ENCODE measurements around the gene SSBP1. TPM values are rescaled to one million over a fixed set of nuclear protein-coding genes. Genes with fewer than 3 reads are reported as not detected.

SSBP1 gene
- total RNA-seq, 6 experiments from 2014 or later = 38.6 to 115 (median 48.8) TPM

DNA sequence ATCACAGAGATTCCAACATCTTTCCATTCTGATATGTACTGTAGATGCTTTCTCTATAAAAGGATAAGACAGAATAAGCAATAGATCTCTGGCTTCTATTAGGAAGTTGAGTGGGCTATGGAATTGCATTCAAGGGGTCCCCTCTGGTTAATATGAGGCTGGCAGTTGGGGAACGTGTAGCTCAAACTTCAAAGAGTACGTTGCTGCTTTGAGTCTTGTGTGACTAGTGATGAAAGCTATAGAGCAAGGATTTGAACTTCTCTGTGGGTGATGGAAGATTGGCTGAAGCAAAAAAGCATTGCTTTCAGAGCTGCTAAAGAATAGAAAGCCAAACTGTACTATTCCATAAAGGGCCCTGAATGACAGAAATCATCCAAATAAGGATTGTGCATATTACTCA, 23.6 kb upstream of the SSBP1 start:
- WGBS (ENCODE audit: insufficient coverage, low coverage, low lambda C conversion rate, missing lambda C conversion rate) = 95% methylated on average over 2 of the region's 2 CpGs
- intact Hi-C loops (cut with DNase I) = no loop called here
- no peaks in the 10 kb centered on the region for H3K27me3 ChIP-seq
- H3K9me3 ChIP-seq = no peaks in the 10 kb centered on the region
- ATAC-seq (no peak), DNase-seq (no peak)
- no peak for TF ChIP-seq POLR2A (IDR thresholded peaks at IDR 0.05)
- TF ChIP-seq CTCF (IDR thresholded peaks at IDR 0.05) = no peak
- no peak overlapping the region for H3K27ac ChIP-seq
- no peaks in the 10 kb centered on the region for H3K36me3 ChIP-seq
- H3K4me1 ChIP-seq = no peaks in the 10 kb centered on the region
- no peak overlapping the region for H3K4me3 ChIP-seq

- Histone ChIP-seq H3K4me1 (no peaks in the 10 kb centered on the region), H3K36me3 (no peaks in the 10 kb centered on the region), H3K27ac (no peak overlapping the region), H3K4me3 (no peak overlapping the region), H3K27me3 (no peaks in the 10 kb centered on the region), H3K9me3 (no peaks in the 10 kb centered on the region)
- intact Hi-C loops (cut with DNase I) = no loop called here
- WGBS (ENCODE audit: insufficient coverage, low coverage, low lambda C conversion rate, missing lambda C conversion rate) = 62% methylated on average over 4 of the region's 4 CpGs
- DNase-seq (no peak), ATAC-seq (no peak)
- TF ChIP-seq POLR2A (IDR thresholded peaks at IDR 0.05) (no peak), CTCF (IDR thresholded peaks at IDR 0.05) (no peak)
Measured at GRCh38 chr7:141715018-141715417, 23.1 kb upstream of the SSBP1 start.

- intact Hi-C loops (cut with DNase I) = no loop called here
- ATAC-seq (no peak), DNase-seq (no peak)
- Histone ChIP-seq H3K4me3 (no peak overlapping the region), H3K27me3 (no peaks in the 10 kb centered on the region), H3K4me1 (no peaks in the 10 kb centered on the region), H3K36me3 (no peaks in the 10 kb centered on the region), H3K9me3 (no peaks in the 10 kb centered on the region), H3K27ac (no peak overlapping the region)
- 75% methylated on average over 6 of the region's 6 CpGs for WGBS (ENCODE audit: insufficient coverage, low coverage, low lambda C conversion rate, missing lambda C conversion rate)
- TF ChIP-seq CTCF (IDR thresholded peaks at IDR 0.05) = no peak
- no peak for TF ChIP-seq POLR2A (IDR thresholded peaks at IDR 0.05)
Measured at GRCh38 chr7:141715794-141716689, 22.1 kb upstream of the SSBP1 start.

DNA sequence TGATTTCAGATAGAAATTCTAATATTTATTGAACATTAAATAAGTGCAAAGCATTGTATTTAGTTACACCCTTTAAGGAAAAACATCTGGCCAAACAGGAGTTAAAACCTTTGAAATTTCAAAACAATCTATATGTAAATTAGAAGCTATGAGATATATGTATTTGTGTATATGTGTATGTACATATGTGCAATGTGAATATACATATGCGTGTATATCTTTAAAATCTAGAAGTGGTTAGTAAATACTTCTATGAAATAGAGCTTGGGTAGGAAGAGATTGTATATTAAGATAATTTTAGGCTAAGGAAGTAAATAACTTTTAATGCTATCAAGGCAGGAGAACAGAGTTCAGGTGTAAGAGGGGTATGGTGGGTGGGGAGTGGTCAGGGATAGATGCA, 20.7 kb upstream of the SSBP1 start:
- no peak overlapping the region for H3K27ac ChIP-seq
- ATAC-seq = no peak
- no peaks in the 10 kb centered on the region for H3K4me1 ChIP-seq
- no peak overlapping the region for H3K4me3 ChIP-seq
- no peak for TF ChIP-seq POLR2A (IDR thresholded peaks at IDR 0.05)
- no peak for TF ChIP-seq CTCF (IDR thresholded peaks at IDR 0.05)
- H3K9me3 ChIP-seq = no peaks in the 10 kb centered on the region
- no peaks in the 10 kb centered on the region for H3K27me3 ChIP-seq
- intact Hi-C loops (cut with DNase I) = no loop called here
- H3K36me3 ChIP-seq = no peaks in the 10 kb centered on the region
- DNase-seq = no peak
- 75% methylated on average over 1 of the region's 1 CpG for WGBS (ENCODE audit: insufficient coverage, low coverage, low lambda C conversion rate, missing lambda C conversion rate)
